ENCODE measurements around the gene SNED1.

SNED1 gene

GRCh38 chr2:241020629-241021190 is 22.3 kb downstream of the SNED1 start:
- Histone ChIP-seq H3K27me3 (ENCODE audit: control insufficient read depth, low read length) (no peaks in the 10 kb centered on the region), H3K4me3 (ENCODE audit: low read length) (no peak overlapping the region), H3K36me3 (ENCODE audit: control insufficient read depth, low read length) (no peaks in the 10 kb centered on the region), H3F3A (ENCODE audit: control insufficient read depth, insufficient read depth) (no peaks in the 10 kb centered on the region), H3K9me2 (replicated peaks; ENCODE audit: control insufficient read depth, low read length) (no peaks in the 10 kb centered on the region), H3K9me3 (ENCODE audit: control insufficient read depth, insufficient read depth, low read length) (peaks cover 8% of the 10 kb centered on the region; the same call in 1 of the 2 replicates), H3K4me1 (ENCODE audit: control insufficient read depth, low read length) (no peaks in the 10 kb centered on the region), H3K4me2 (ENCODE audit: low read length) (no peak overlapping the region), H3K27ac (ENCODE audit: low read depth, low read length) (no peak overlapping the region), H3K79me2 (ENCODE audit: control insufficient read depth, low read length) (no peaks in the 10 kb centered on the region), H4K20me1 (ENCODE audit: control insufficient read depth, insufficient read depth, low read depth, low read length) (no peaks in the 10 kb centered on the region)
- TF ChIP-seq, protein P1, sequence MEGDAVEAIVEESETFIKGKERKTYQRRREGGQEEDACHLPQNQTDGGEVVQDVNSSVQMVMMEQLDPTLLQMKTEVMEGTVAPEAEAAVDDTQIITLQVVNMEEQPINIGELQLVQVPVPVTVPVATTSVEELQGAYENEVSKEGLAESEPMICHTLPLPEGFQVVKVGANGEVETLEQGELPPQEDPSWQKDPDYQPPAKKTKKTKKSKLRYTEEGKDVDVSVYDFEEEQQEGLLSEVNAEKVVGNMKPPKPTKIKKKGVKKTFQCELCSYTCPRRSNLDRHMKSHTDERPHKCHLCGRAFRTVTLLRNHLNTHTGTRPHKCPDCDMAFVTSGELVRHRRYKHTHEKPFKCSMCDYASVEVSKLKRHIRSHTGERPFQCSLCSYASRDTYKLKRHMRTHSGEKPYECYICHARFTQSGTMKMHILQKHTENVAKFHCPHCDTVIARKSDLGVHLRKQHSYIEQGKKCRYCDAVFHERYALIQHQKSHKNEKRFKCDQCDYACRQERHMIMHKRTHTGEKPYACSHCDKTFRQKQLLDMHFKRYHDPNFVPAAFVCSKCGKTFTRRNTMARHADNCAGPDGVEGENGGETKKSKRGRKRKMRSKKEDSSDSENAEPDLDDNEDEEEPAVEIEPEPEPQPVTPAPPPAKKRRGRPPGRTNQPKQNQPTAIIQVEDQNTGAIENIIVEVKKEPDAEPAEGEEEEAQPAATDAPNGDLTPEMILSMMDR (IDR thresholded peaks at IDR 0.05; ENCODE audit: low read depth, low read length, poor library complexity, severe bottlenecking): no peak
- TF ChIP-seq EZH2phosphoT487 (IDR thresholded peaks at IDR 0.05; ENCODE audit: borderline replicate concordance, low read length): no peak

GRCh38 chr2:241025639-241026038 is 27.2 kb downstream of the SNED1 start:
- no peaks in the 10 kb centered on the region for H3K36me3 ChIP-seq (ENCODE audit: control insufficient read depth, low read length)

DNA sequence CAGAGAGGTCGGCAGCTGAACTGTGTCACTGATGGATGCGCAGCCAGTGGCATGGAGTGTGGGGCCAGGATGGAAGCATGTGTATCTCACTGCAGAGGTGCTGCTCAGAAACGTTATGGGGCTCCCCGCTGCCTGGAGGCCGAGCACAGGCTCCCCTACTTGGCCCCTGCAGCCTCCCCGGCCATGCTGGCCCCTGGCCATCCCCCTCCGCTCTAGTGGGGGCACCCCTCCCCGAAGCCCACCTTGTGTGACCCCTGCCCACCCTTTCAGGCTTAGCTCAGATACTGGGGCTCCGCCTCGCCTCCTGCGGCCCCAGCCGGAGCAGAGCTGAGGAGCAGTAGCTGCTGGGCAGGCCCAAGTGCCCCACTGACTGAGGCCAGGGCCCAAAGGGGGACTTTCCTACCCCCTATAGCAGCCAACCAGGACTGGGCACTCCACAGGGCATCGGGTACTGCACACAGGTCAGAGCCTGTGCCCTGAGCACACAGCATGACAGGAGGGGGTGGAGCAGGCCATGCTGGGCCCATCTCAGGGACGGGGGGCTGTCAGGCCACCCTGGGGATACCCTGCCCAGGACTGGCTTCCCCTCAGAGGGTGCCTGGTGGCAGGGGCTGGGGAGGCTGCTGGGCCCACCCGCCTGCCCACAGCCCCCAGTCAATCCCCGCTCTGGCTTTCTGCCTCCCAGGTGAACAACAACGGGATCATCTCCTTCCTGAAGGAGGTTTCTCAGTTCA is 31.3 kb downstream of the SNED1 start:
- H3K4me1 ChIP-seq (ENCODE audit: control insufficient read depth, low read length): no peaks in the 10 kb centered on the region
- no peaks in the 10 kb centered on the region; the same call in 1 of the 2 replicates for H3F3A ChIP-seq (ENCODE audit: control insufficient read depth, insufficient read depth)
- no peaks in the 10 kb centered on the region for H4K20me1 ChIP-seq (ENCODE audit: control insufficient read depth, insufficient read depth, low read depth, low read length)
- no peak overlapping the region for H3K4me2 ChIP-seq (ENCODE audit: low read length)
- no peaks in the 10 kb centered on the region for H3K27me3 ChIP-seq (ENCODE audit: control insufficient read depth, low read length)
- H3K9me3 ChIP-seq (ENCODE audit: control insufficient read depth, insufficient read depth, low read length): peaks cover 15% of the 10 kb centered on the region; the same call in 1 of the 2 replicates
- H3K79me2 ChIP-seq (ENCODE audit: control insufficient read depth, low read length): no peaks in the 10 kb centered on the region
- H3K4me3 ChIP-seq (ENCODE audit: low read length): no peak overlapping the region
- H3K27ac ChIP-seq (ENCODE audit: low read depth, low read length): no peak overlapping the region
- no peaks in the 10 kb centered on the region for H3K9me2 ChIP-seq (replicated peaks; ENCODE audit: control insufficient read depth, low read length)
- H3K36me3 ChIP-seq (ENCODE audit: control insufficient read depth, low read length): no peaks in the 10 kb centered on the region
- TF ChIP-seq EZH2phosphoT487 (IDR thresholded peaks at IDR 0.05; ENCODE audit: borderline replicate concordance, low read length): no peak
- TF ChIP-seq, protein P1 (IDR thresholded peaks at IDR 0.05; ENCODE audit: low read depth, low read length, poor library complexity, severe bottlenecking): no peak

More at GRCh38 chr2:241025639-241026038, 27.2 kb downstream of the SNED1 start:
- H3K27ac ChIP-seq (ENCODE audit: low read depth, low read length): no peak overlapping the region
- TF ChIP-seq EZH2phosphoT487 (IDR thresholded peaks at IDR 0.05; ENCODE audit: borderline replicate concordance, low read length): no peak
- TF ChIP-seq, protein P1 (IDR thresholded peaks at IDR 0.05; ENCODE audit: low read depth, low read length, poor library complexity, severe bottlenecking): no peak
- no peaks in the 10 kb centered on the region for H3K27me3 ChIP-seq (ENCODE audit: control insufficient read depth, low read length)
- no peaks in the 10 kb centered on the region for H3K9me2 ChIP-seq (replicated peaks; ENCODE audit: control insufficient read depth, low read length)
- peaks cover 15% of the 10 kb centered on the region; the same call in 1 of the 2 replicates for H3K9me3 ChIP-seq (ENCODE audit: control insufficient read depth, insufficient read depth, low read length)
- H4K20me1 ChIP-seq (ENCODE audit: control insufficient read depth, insufficient read depth, low read depth, low read length): no peaks in the 10 kb centered on the region
- no peak overlapping the region for H3K4me3 ChIP-seq (ENCODE audit: low read length)
- no peak overlapping the region for H3K4me2 ChIP-seq (ENCODE audit: low read length)
- no peaks in the 10 kb centered on the region for H3K4me1 ChIP-seq (ENCODE audit: control insufficient read depth, low read length)
- H3F3A ChIP-seq (ENCODE audit: control insufficient read depth, insufficient read depth): no peaks in the 10 kb centered on the region
- H3K79me2 ChIP-seq (ENCODE audit: control insufficient read depth, low read length): no peaks in the 10 kb centered on the region

Measured in DOHH2 (cell line).